OCI-LY3 (cell line): ENCODE results near the gene GNAQ.
A peak's percentile ranks its signal among the peaks of the same experiment; 100 is the strongest.

Experiments
- H2AFZ ChIP-seq: fragments of 200-600, 300-600 bp; shearing (Covaris generic); 2 replicates; pipeline ENCODE4 v1.6.0; 2014; ENCODE audit warnings: antibody characterized with exemption, low read depth, low read length
- H3K27ac ChIP-seq: fragments of 200-600, 300-600 bp; sonication (generic); 2 replicates; pipeline ENCODE4 v1.5.1; 2014; ENCODE audit warnings: mild to moderate bottlenecking, low read length, moderate library complexity, mixed read lengths
- H3K27me3 ChIP-seq: fragments of 200-600, 300-600 bp; sonication (generic); 2 replicates; pipeline ENCODE4 v1.6.1; 2014; ENCODE audit warnings: low read depth, low read length, mixed read lengths
- H3K36me3 ChIP-seq: fragments of 200-600, 300-600 bp; sonication (generic); replicated peaks from 2 replicates; pipeline ENCODE3; 2014; ENCODE audit warnings: low read depth, low read length, mixed read lengths
- H3K4me1 ChIP-seq: fragments of 300-600, 200-600 bp; sonication (generic); 2 replicates; pipeline ENCODE4 v1.6.1; 2014; ENCODE audit warnings: low read length, mixed read lengths
- H3K4me2 ChIP-seq: fragments of 200-600, 300-600 bp; sonication (generic); 2 replicates; pipeline ENCODE4 v1.6.1; 2014; ENCODE audit warnings: low read length, mixed read lengths
- H3K4me3 ChIP-seq: fragments of 300-600, 200-600 bp; sonication (generic); 2 replicates; pipeline ENCODE4 v1.5.1; 2014; ENCODE audit warnings: antibody characterized with exemption, mild to moderate bottlenecking, low read length, moderate library complexity
- H3K79me2 ChIP-seq: fragments of 300-600, 200-600 bp; shearing (Covaris generic); 2 replicates; pipeline ENCODE4 v1.6.1; 2014; ENCODE audit warnings: mild to moderate bottlenecking, low read length, mixed read lengths
- H3K9ac ChIP-seq: fragments of 300-600, 200-600 bp; shearing (Covaris generic); 2 replicates; pipeline ENCODE4 v1.6.0; 2014; ENCODE audit warnings: mild to moderate bottlenecking, low read length, moderate library complexity
- H3K9me3 ChIP-seq: fragments of 200-600, 300-600 bp; shearing (Covaris generic); 2 replicates; pipeline ENCODE4 v1.6.1; 2014; ENCODE audit warnings: low read length, mixed read lengths; ENCODE audit not compliant: insufficient read depth
- H4K20me1 ChIP-seq: fragments of 200-600, 300-600 bp; sonication (generic); 2 replicates; pipeline ENCODE4 v1.6.1; 2016; ENCODE audit warnings: low read length, mixed read lengths; ENCODE audit not compliant: insufficient read depth
- EZH2phosphoT487 ChIP-seq: fragments of 200-600 bp; shearing (Covaris generic); IDR thresholded peaks from 2 replicates; pipeline ENCODE4 v1.6.1; 2018; ENCODE audit warnings: antibody characterized with exemption, mixed run types, low read depth
- TF ChIP-seq, protein P1 (sequence below): fragments of 200-600, 300-600 bp; sonication (generic); IDR thresholded peaks from 2 replicates; pipeline ENCODE4 v1.5.1; 2014; ENCODE audit warnings: antibody characterized with exemption, low read length, low read depth

GNAQ gene

GRCh38 chr9:77857513-77858259 lies 173.9 kb downstream of the GNAQ start:
- Histone ChIP-seq H4K20me1 (no peaks in the 10 kb centered on the region), H3K4me3 (no peak overlapping the region), H3K27ac (no peak overlapping the region), H3K36me3 (no peaks in the 10 kb centered on the region), H3K9ac (no peak overlapping the region), H3K4me2 (no peak overlapping the region), H3K79me2 (no peaks in the 10 kb centered on the region), H3K9me3 (no peaks in the 10 kb centered on the region), H3K4me1 (peaks cover 13% of the 10 kb centered on the region), H2AFZ (no peak overlapping the region), H3K27me3 (no peaks in the 10 kb centered on the region)
- TF ChIP-seq, protein P1, sequence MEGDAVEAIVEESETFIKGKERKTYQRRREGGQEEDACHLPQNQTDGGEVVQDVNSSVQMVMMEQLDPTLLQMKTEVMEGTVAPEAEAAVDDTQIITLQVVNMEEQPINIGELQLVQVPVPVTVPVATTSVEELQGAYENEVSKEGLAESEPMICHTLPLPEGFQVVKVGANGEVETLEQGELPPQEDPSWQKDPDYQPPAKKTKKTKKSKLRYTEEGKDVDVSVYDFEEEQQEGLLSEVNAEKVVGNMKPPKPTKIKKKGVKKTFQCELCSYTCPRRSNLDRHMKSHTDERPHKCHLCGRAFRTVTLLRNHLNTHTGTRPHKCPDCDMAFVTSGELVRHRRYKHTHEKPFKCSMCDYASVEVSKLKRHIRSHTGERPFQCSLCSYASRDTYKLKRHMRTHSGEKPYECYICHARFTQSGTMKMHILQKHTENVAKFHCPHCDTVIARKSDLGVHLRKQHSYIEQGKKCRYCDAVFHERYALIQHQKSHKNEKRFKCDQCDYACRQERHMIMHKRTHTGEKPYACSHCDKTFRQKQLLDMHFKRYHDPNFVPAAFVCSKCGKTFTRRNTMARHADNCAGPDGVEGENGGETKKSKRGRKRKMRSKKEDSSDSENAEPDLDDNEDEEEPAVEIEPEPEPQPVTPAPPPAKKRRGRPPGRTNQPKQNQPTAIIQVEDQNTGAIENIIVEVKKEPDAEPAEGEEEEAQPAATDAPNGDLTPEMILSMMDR: no peak
- TF ChIP-seq EZH2phosphoT487: no peak

- H3K9ac ChIP-seq: no peak overlapping the region
- H3K36me3 ChIP-seq: no peaks in the 10 kb centered on the region
- TF ChIP-seq, protein P1: no peak
- TF ChIP-seq EZH2phosphoT487: no peak
- no peaks in the 10 kb centered on the region for H3K79me2 ChIP-seq
- no peaks in the 10 kb centered on the region for H3K9me3 ChIP-seq
- peaks cover 16% of the 10 kb centered on the region for H3K4me1 ChIP-seq
- H3K27ac ChIP-seq: no peak overlapping the region
- no peak overlapping the region for H3K4me2 ChIP-seq
- no peaks in the 10 kb centered on the region for H3K27me3 ChIP-seq
- no peaks in the 10 kb centered on the region for H4K20me1 ChIP-seq
- no peak overlapping the region for H2AFZ ChIP-seq
- H3K4me3 ChIP-seq: no peak overlapping the region
Measured at GRCh38 chr9:77856615-77857014, 175.0 kb downstream of the GNAQ start.

DNA sequence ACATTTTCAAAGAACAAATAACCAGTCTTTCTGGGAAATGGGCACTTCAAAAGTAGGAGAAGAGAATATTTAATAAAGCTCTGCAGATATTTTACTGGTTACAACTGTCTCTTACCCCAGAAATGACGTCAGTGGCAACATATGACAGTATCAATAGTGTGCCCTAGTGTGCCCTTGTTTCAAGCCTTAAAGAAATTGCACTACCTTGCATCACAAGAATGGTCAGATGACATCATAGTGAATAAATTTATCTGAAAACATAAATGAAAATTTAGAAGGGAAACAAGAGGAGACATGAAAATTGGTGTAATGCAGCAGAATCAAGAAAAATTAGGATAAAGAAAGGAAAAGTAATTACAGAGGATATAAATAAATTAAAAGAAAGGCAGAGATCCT lies 176.7 kb downstream of the GNAQ start:
- Histone ChIP-seq H2AFZ (0 out of 2 replicates have a peak overlapping the region, but pooled peaks have one; percentile 9), H3K36me3 (no peaks in the 10 kb centered on the region), H3K79me2 (no peaks in the 10 kb centered on the region), H3K9me3 (no peaks in the 10 kb centered on the region), H3K4me2 (peak overlapping the region; percentile 38), H3K4me1 (peaks cover 16% of the 10 kb centered on the region), H3K4me3 (no peak overlapping the region), H3K9ac (no peak overlapping the region), H4K20me1 (no peaks in the 10 kb centered on the region), H3K27me3 (no peaks in the 10 kb centered on the region), H3K27ac (no peak overlapping the region)
- no peak for TF ChIP-seq EZH2phosphoT487
- TF ChIP-seq, protein P1: no peak

GRCh38 chr9:77854258-77854915 lies 177.2 kb downstream of the GNAQ start:
- no peaks in the 10 kb centered on the region for H3K9me3 ChIP-seq
- no peak overlapping the region for H3K9ac ChIP-seq
- H3K36me3 ChIP-seq: no peaks in the 10 kb centered on the region
- TF ChIP-seq, protein P1: no peak
- TF ChIP-seq EZH2phosphoT487: no peak
- no peak overlapping the region for H3K27ac ChIP-seq
- H3K79me2 ChIP-seq: no peaks in the 10 kb centered on the region
- H3K4me3 ChIP-seq: no peak overlapping the region
- no peak overlapping the region for H3K4me2 ChIP-seq
- H3K27me3 ChIP-seq: no peaks in the 10 kb centered on the region
- 0 out of 2 replicates have a peak overlapping the region, but pooled peaks have one; percentile 9 for H2AFZ ChIP-seq
- H4K20me1 ChIP-seq: no peaks in the 10 kb centered on the region
- H3K4me1 ChIP-seq: peaks cover 16% of the 10 kb centered on the region
